Osteoblast (primary cell): ENCODE measurements around the gene ACOX1. TPM values are rescaled to one million over a fixed set of nuclear protein-coding genes. Genes with fewer than 3 reads are reported as not detected.

ENCODE experiments used
- DNase-seq: peaks from one replicate; pipeline ENCODE4 v3.0.0; 2011; ENCODE audit warnings: low spot score, mixed read lengths; ENCODE audit not compliant: insufficient read length; ENCODE audit errors: missing footprints
- H2AFZ ChIP-seq: 2 replicates; pipeline ENCODE4 v1.6.0; 2011; ENCODE audit warnings: mild to moderate bottlenecking, low read length
- H3K27ac ChIP-seq: 2 replicates; pipeline ENCODE4 v1.5.1; 2011; ENCODE audit warnings: mild to moderate bottlenecking, low read depth, low read length, moderate library complexity
- H3K27me3 ChIP-seq: 2 replicates; pipeline ENCODE4 v1.6.0; 2012; ENCODE audit warnings: mild to moderate bottlenecking, control low read depth, inconsistent platforms, low read length, moderate library complexity; ENCODE audit not compliant: insufficient read depth
- H3K36me3 ChIP-seq: 2 replicates; pipeline ENCODE4 v1.5.1; 2011; ENCODE audit warnings: mild to moderate bottlenecking, low read length, control low read depth, moderate library complexity; ENCODE audit not compliant: insufficient read depth
- H3K4me1 ChIP-seq: 2 replicates; pipeline ENCODE4 v1.5.1; 2011; ENCODE audit warnings: mild to moderate bottlenecking, low read length, control low read depth, moderate library complexity; ENCODE audit not compliant: insufficient read depth
- H3K4me2 ChIP-seq: 2 replicates; pipeline ENCODE4 v1.6.0; 2011; ENCODE audit warnings: mild to moderate bottlenecking, low read length; ENCODE audit not compliant: insufficient read depth
- H3K4me3 ChIP-seq: fragments of 200-600 bp; sonication (generic); 3 replicates; pipeline ENCODE4 v1.5.1; 2012; ENCODE audit warnings: mild to moderate bottlenecking, low read length, inconsistent platforms; ENCODE audit not compliant: insufficient read depth
- H3K79me2 ChIP-seq: 2 replicates; pipeline ENCODE4 v1.6.0; 2012; ENCODE audit warnings: mild to moderate bottlenecking, low read length, control low read depth, inconsistent platforms; ENCODE audit not compliant: insufficient read depth
- H3K9me3 ChIP-seq: 2 replicates; pipeline ENCODE4 v1.5.1; 2011; ENCODE audit warnings: low read depth, low read length, control low read depth
- H4K20me1 ChIP-seq: 2 replicates; pipeline ENCODE4 v1.6.0; 2012; ENCODE audit warnings: mild to moderate bottlenecking, low read length, control low read depth; ENCODE audit not compliant: insufficient read depth
- total RNA-seq: library from RNA; depleted of rRNA; stranded (reverse); fragments of >200 nt; gene quantifications from 2 replicates; pipeline ENCODE4 v1.2.3, GENCODE V29; 2012
- TF ChIP-seq, protein P1 (sequence below): IDR thresholded peaks from 2 replicates; pipeline ENCODE4 v1.5.1; 2011; ENCODE audit warnings: mild to moderate bottlenecking, low read depth, low read length, moderate library complexity; ENCODE audit errors: extremely low read depth

ACOX1 gene
- total RNA-seq, 1 donor, result 59.4 TPM

DNA sequence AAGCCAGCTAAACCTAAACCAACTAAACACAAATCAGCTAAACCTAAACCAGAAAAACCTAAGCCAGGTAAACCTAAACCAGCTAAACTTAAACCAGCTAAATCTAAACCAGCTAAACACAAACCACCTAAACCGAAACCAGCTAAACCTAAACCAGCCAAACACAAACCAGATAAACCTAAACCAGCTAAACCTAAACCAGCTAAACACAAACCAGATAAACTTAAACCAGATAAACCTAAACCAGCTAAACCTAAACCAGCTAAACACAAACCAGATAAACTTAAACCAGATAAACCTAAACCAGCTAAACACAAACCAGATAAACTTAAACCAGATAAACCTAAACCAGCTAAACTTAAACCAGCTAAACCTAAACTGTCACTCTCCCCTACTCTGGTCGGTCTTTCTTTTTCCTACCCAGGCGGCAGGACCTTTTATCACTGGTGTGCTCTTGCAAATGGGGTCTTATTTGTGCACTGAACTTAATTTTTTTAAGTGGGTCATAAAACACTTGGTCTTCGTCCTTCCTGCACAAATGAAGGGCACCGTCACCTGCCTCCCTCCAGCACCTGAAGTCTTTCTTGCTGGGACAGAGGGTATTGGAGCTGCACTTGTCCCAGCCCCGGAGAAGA is 41.0 kb upstream of the ACOX1 start:
- no peak overlapping the region for H3K27ac ChIP-seq
- DNase-seq, result peak; percentile 74
- no peaks in the 10 kb centered on the region for H3K9me3 ChIP-seq
- H3K4me1 ChIP-seq, result no peaks in the 10 kb centered on the region
- H3K36me3 ChIP-seq, result no peaks in the 10 kb centered on the region
- no peak overlapping the region for H2AFZ ChIP-seq
- H4K20me1 ChIP-seq, result no peaks in the 10 kb centered on the region
- no peak overlapping the region for H3K4me2 ChIP-seq
- no peak overlapping the region for H3K4me3 ChIP-seq
- TF ChIP-seq, protein P1, sequence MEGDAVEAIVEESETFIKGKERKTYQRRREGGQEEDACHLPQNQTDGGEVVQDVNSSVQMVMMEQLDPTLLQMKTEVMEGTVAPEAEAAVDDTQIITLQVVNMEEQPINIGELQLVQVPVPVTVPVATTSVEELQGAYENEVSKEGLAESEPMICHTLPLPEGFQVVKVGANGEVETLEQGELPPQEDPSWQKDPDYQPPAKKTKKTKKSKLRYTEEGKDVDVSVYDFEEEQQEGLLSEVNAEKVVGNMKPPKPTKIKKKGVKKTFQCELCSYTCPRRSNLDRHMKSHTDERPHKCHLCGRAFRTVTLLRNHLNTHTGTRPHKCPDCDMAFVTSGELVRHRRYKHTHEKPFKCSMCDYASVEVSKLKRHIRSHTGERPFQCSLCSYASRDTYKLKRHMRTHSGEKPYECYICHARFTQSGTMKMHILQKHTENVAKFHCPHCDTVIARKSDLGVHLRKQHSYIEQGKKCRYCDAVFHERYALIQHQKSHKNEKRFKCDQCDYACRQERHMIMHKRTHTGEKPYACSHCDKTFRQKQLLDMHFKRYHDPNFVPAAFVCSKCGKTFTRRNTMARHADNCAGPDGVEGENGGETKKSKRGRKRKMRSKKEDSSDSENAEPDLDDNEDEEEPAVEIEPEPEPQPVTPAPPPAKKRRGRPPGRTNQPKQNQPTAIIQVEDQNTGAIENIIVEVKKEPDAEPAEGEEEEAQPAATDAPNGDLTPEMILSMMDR, result no peak
- peaks cover 8% of the 10 kb centered on the region for H3K27me3 ChIP-seq
- no peaks in the 10 kb centered on the region for H3K79me2 ChIP-seq

DNA sequence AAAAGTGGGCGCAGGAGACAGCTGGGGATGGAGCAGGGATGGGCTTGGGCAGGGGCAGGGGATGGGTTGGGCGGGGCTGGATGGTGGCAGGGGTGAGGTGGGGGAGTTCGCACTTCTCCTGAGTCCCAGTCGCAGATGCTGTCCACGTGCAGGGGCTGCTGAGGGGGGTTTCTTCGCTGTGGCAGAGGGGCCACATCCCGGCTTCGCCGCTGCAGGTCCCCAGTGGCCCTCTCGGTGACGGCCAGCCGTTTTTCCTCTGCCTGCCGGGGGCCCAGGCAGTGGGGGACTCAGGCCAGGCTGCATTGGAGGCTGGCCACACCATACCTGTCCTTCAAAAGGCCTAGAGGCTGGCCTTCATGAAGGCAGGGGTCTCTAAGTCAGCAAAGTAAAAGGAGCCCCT is 39.8 kb upstream of the ACOX1 start:
- Histone ChIP-seq H3K36me3 (no peaks in the 10 kb centered on the region), H2AFZ (no peak overlapping the region), H3K27ac (no peak overlapping the region), H3K4me1 (no peaks in the 10 kb centered on the region), H3K79me2 (no peaks in the 10 kb centered on the region), H4K20me1 (no peaks in the 10 kb centered on the region), H3K4me2 (no peak overlapping the region), H3K4me3 (no peak overlapping the region), H3K27me3 (peaks cover 8% of the 10 kb centered on the region), H3K9me3 (no peaks in the 10 kb centered on the region)
- DNase-seq, result peak; percentile 39
- TF ChIP-seq, protein P1, result no peak

DNA sequence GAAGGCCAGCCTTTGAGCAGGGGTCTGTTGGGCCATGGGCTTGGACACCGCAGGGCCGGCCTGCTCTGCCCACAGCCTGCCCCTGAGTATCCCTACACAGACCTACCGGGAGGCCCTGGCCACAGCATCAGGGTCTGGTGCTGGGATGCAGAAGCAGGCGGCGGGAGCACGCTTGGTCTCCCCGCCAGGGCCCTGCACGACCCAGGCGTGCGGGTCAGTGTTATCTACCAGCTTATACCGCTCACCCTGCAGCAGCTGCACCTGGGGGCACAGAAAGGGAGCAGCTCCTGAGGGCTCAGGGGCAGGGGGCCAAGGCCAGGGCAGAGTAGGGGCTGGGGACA is 39.3 kb upstream of the ACOX1 start:
- TF ChIP-seq, protein P1, result no peak
- H3K9me3 ChIP-seq, result no peaks in the 10 kb centered on the region
- DNase-seq, result peak; percentile 26

DNA sequence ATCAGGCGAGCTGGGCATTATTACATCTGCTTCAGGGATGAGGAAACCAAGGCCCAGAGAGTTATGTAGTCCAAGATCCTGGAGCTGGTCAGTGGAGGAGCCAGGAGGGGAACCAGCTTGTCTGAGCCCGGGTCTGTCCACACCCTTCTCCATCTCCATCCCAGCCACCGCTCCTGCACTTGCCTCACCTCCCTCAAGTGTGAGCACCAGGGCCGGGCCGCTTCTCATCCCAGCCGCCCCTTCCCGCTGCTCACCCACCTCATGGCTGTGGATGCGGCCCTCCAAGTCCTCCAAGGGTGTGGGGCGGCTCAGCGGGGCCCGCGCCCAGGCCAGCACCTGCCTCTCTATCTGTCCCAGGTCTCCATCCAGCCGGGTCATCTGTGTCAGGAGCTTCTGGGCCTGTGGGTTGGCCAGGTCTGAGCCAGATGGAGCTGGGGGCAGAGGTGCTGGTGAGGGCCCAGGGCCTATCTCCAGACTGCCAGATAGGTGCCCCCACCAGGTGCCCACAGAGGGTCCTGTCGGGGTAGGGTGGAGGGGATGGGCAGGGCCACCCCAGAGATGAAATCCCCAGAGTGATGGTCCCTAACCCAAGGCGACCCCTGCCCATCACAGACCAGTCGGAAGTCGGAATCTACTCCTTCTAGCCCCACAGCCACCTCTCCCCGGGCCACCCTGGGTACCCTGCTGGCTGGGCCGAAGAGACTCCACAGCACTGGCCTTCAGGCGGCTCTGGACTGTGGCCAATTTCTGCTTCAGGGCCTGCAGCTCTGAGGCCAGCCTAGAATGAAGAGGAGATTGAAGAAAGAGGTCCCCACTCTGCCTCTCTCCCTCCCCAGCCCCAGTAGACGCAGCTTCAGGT is 38.7 kb upstream of the ACOX1 start:
- H3K4me3 ChIP-seq, result no peak overlapping the region
- DNase-seq, result peak; percentile 65
- H3K27me3 ChIP-seq, result peaks cover 8% of the 10 kb centered on the region
- H3K36me3 ChIP-seq, result no peaks in the 10 kb centered on the region
- H3K27ac ChIP-seq, result no peak overlapping the region
- no peak overlapping the region for H2AFZ ChIP-seq
- H3K4me2 ChIP-seq, result no peak overlapping the region
- H4K20me1 ChIP-seq, result no peaks in the 10 kb centered on the region
- no peaks in the 10 kb centered on the region for H3K9me3 ChIP-seq
- H3K79me2 ChIP-seq, result no peaks in the 10 kb centered on the region
- H3K4me1 ChIP-seq, result no peaks in the 10 kb centered on the region
- TF ChIP-seq, protein P1, result no peak

More for the DNA sequence above, 39.3 kb upstream of the ACOX1 start:
- H2AFZ ChIP-seq, result no peak overlapping the region
- no peak overlapping the region for H3K4me3 ChIP-seq
- no peaks in the 10 kb centered on the region for H4K20me1 ChIP-seq
- H3K79me2 ChIP-seq, result no peaks in the 10 kb centered on the region
- H3K36me3 ChIP-seq, result no peaks in the 10 kb centered on the region
- H3K4me1 ChIP-seq, result no peaks in the 10 kb centered on the region
- no peak overlapping the region for H3K27ac ChIP-seq
- peaks cover 8% of the 10 kb centered on the region for H3K27me3 ChIP-seq
- no peak overlapping the region for H3K4me2 ChIP-seq
